H54 (cell line): ENCODE measurements around the gene EMILIN2.

ENCODE experiments used
- DNase-seq: peaks from one replicate; pipeline ENCODE4 v3.0.0; 2011; ENCODE audit warnings: low spot score, mixed read lengths; ENCODE audit not compliant: insufficient read length
- FAIRE-seq: peaks from 3 replicates; lab custom pipeline; 2011; peaks lifted over from hg19 to GRCh38; lab: Jason Lieb, UNC
- POLR2A ChIP-seq: IDR thresholded peaks from 2 replicates; pipeline ENCODE4 v1.6.1; 2011; ENCODE audit warnings: low read depth, mild to moderate bottlenecking, low read length

The EMILIN2 gene

DNA sequence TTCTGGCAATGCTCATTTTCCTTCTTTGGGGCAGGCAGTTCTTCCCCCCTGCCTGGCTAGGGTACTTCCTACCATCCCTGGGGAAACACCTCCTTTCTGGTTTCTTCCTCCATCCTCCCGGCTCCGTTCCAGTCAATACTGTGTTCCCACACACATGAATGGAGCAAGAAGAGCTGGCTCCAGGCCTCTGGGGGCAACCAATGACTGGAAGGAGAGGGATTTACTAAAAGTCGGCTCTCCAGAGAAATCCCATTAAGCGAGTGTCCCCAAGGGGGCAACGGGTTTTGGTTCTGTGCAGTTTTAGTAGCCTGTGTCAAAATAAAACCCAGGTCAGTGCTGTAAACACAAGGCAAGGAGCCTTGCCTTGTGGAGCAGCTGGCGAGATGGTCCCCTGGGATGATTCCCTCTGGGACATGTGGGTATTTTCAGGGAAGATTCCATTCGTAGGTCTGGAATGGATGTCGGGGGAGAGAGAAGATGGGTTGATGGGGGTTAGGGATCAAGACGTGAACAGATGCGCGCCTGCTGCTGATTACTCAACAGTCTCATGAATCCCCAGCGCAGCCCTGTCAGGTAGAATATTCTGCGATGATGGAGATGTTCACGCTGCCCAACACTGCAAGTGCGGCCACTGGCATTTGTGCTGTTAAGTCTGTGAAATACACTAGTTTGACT, 32.0 kb downstream of the EMILIN2 start:
- no peak for FAIRE-seq
- no peak for DNase-seq
- TF ChIP-seq POLR2A = no peak

DNA sequence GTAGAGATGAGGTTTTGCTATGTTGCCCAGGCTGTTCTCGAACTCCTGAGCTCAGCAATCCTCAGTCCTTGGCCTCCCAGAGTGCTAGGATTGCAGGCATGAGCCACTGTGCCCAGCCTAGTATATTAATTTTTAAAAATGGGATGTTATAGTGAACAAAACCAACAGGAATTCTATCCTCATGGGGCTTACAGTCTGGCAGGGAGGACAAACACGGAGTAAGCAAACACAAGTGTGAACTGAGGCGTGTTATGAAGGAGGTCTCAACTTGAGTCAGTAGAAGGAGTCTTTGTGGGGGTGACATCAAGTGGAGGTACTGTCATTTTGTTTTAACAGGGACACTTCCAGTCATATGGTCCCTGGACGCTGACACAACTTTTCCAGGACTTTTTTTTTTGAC, 33.1 kb downstream of the EMILIN2 start:
- FAIRE-seq = no peak
- TF ChIP-seq POLR2A = no peak

GRCh38 chr18:2880473-2880872, 33.7 kb downstream of the EMILIN2 start:
- TF ChIP-seq POLR2A = no peak
- FAIRE-seq (no peak), DNase-seq (no peak)

More for the DNA sequence above, 33.1 kb downstream of the EMILIN2 start:
- DNase-seq = no peak

DNA sequence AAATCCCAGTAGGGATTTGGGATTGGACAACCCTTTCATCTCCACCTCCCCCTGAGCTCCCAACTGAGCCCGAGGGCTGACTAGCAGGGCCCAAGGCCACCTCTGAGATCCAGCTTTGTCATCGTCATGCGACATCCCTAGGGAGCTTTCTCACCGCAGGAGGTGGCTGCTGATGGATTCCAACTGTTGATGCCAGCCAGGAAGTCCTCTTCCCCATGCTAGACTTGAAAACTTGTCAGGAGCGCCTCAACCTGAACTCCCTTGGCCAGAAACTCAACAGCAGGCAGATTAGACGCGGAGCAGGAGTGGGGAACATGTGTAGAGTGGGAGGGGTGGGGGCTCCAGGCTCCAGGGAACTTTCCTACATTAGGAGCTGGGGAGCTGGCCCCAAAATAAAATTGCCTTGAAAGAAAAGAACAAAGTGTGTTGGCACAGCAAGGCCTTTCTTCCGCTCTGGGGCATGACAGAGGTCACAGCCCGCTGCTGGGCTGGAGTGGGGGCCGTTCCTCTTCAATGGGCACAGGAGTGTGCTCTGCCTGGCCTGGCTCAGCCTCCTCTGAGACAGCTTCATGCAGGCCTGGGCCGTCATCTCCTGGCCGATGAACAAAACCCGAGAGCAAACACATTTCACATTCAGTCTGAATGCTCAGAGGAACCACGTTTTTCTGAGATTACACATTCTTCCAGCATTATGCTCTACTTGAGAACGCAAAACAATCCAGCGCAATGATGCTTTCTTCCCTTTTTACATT, 34.5 kb downstream of the EMILIN2 start:
- DNase-seq (no peak), FAIRE-seq (no peak)
- no peak for TF ChIP-seq POLR2A

DNA sequence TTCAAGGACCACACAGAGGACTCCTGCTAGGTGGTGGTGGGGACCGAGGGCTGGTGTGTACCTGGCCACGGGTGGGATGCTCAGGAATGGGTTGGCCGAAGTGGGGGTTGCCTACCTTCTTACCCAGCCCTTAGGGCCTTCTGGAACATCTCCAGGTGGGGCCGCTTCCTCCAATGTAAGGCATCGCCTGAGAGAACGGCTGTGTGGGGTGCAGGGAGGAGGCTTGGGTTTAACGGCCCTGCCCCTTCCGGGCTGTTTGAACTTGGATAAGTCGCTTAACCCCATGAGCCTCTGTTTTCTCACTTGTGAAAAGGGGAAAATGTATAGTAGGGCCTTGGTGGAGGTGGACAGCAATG, 35.0 kb downstream of the EMILIN2 start:
- FAIRE-seq = no peak
- DNase-seq = no peak
- no peak for TF ChIP-seq POLR2A

DNA sequence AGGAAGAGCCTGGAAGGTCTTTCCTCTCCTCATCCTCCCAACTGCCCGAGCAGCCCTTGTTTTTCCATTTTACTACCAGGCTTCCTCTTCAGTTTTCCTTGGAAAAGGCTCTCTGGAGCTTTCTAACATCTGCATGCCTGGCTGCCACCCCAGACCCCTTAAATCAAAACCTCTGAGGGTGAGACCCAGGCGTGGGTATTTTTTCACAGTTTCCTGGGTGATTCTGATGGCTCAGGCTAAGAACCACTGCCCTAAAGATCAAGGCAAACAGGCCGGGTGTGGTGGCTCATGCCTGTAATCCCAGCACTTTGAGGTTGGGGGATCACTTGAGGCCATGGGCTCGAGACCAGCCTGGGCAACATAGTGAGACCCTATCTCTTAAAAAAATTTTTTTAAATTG, 35.4 kb downstream of the EMILIN2 start:
- DNase-seq (no peak), FAIRE-seq (no peak)
- TF ChIP-seq POLR2A = no peak

DNA sequence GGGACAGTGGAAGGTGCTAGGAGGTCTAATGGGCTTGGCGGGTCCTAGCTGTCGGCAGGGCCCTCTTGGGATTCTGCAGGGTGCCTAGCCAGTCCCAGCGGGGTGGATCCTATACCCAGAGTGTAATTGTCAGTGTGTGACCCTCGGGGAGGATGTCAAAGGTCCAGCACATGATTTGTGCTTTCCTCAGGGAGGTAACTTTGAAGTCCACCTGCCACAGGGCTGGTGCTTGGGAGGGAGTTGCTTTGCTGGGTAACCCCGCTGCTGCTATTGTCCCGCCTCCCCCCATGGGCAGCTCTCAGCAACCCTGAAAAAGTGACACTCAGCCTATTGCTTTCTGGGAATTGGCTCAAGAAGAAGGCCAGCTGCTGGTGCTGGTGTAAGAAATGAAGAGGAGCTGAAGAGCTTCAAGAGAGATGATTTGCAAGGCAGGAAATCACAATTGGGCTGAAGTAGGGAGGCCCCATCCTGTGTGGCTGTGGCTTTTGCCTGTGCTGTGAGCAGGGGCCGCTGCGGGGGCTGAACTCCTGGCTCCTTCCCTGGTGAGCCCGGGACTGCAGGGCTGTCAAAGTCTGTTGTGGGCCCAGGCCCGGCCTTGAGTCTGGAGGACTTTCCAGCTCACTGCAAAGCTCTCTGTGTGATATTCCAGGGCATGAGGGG, 36.4 kb downstream of the EMILIN2 start:
- DNase-seq (no peak), FAIRE-seq (no peak)
- no peak for TF ChIP-seq POLR2A

DNA sequence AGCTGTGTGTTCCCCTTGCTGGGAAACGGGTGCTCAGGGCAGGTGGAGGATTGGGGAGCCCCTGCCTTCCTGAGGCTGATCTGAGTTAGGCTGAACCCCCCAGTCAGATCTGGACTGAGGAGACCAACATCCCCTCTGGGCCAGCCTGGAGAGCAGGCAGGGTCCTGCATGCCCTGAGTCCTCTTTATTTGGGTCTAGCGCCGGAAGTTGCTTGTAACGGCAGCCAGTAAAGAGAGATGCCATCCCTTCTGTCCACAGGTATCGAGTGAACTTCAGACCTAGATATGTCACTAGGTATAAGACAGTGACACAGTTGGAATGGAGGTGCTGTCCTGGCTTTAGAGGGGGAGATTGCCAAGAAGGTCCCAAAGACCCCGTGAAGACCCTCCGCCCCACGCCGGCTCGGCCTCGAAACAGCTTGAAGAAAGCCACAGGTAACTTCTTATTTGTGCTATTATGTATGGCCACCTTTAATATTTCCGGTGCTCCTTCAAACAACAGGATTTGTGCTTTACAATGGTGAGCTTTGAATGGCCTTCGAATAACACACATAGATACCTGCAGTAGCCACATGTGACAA, 38.0 kb downstream of the EMILIN2 start:
- DNase-seq (no peak), FAIRE-seq (no peak)
- TF ChIP-seq POLR2A = no peak

DNA sequence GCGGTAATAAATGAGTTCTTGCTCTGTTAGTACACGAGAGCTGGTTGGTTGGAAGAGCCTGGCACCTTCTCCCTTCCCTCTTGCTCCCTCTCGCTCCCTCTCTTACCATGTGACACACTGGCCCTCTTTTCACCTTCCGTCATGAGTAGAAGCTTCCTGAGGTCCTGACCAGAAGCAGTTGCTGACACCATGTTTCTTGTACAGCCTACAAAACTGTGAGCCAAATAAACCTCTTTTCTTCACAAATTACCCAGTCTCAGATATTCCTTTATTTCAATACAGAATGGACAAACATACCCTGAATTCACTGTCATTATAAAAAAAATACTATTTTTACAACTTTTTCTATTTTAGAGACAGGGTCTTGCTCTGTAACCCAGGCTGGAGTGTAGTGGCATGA, 40.7 kb downstream of the EMILIN2 start:
- FAIRE-seq (no peak), DNase-seq (no peak)
- no peak for TF ChIP-seq POLR2A

DNA sequence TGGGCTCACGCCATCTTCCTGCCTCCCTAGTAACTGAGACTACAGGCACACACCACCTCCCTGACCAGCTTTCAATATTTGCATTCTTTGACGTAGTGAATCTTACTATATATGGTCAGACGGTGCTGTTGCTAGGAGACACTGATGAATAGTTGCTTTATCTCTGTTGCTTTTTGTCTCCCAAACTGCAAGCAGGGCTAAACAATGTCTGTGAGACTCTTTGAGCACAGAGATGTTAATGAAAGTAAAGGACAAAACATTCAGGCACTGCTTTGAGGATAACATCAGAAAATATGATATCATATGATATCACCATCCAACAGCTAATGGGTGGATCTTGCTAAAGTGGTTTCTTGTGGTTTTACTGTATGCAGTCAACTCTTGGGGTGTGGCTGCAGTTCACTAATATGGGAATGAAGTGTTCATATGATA, 43.0 kb downstream of the EMILIN2 start:
- no peak for FAIRE-seq
- no peak for DNase-seq
- TF ChIP-seq POLR2A = no peak

- TF ChIP-seq POLR2A = no peak
- no peak for FAIRE-seq
- DNase-seq = no peak
Observed at GRCh38 chr18:2890606-2891005, 43.8 kb downstream of the EMILIN2 start.

- FAIRE-seq (no peak), DNase-seq (no peak)
- no peak for TF ChIP-seq POLR2A
Observed at GRCh38 chr18:2891526-2892431, 45.0 kb downstream of the EMILIN2 start.

DNA sequence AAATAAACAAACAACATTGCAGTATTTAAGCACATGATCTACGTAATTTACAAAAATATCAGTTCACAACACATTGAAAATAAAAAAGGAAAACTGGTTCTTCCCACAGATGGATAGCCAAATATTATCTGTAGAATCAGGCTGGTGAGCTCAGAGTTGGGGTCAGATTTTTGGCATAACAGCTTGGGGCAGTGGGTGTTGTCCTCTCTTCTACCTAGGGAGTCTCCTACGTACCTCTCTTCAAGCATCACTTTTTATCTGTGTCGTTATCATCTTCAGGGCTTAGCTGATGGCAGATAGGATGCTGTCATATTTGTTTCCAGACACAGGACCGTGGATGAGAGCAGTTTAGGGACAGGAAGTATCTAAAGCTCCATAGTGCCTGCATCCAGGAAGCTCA, 46.2 kb downstream of the EMILIN2 start:
- no peak for TF ChIP-seq POLR2A
- DNase-seq (no peak), FAIRE-seq (no peak)
